Smooth muscle cell (in vitro differentiated cells): ENCODE data around the gene CCDC85C. TPM values are rescaled to one million over a fixed set of nuclear protein-coding genes. Genes with fewer than 3 reads are reported as not detected.

Source experiments
- DNase-seq: peaks from one replicate; lab custom pipeline; 2025; ENCODE audit not compliant: unreplicated experiment; lab: John Stamatoyannopoulos, UW
- H2AFZ ChIP-seq: fragments of 200-600 bp; sonication (generic); 2 replicates; pipeline ENCODE4 v1.6.0; 2016; ENCODE audit warnings: antibody characterized with exemption, low read depth, mild to moderate bottlenecking
- H3F3A ChIP-seq: fragments of 200-600 bp; sonication (generic); 2 replicates; pipeline ENCODE4 v1.6.0; 2017; ENCODE audit warnings: antibody characterized with exemption, low read depth
- H3K27ac ChIP-seq: fragments of 200-600 bp; sonication (generic); 2 replicates; pipeline ENCODE4 v1.5.1; 2016; ENCODE audit warnings: low read depth, mild to moderate bottlenecking
- H3K27me3 ChIP-seq: fragments of 200-600 bp; sonication (generic); 2 replicates; pipeline ENCODE4 v1.6.1; 2016; ENCODE audit warnings: low read depth, mild to moderate bottlenecking
- H3K36me3 ChIP-seq: fragments of 200-600 bp; sonication (generic); 2 replicates; pipeline ENCODE4 v1.5.1; 2016; ENCODE audit warnings: low read depth
- H3K4me1 ChIP-seq: fragments of 200-600 bp; sonication (generic); 2 replicates; pipeline ENCODE4 v1.5.1; 2016; ENCODE audit warnings: low read depth
- H3K4me2 ChIP-seq: fragments of 200-600 bp; sonication (generic); 2 replicates; pipeline ENCODE4 v1.6.0; 2016; ENCODE audit warnings: mild to moderate bottlenecking
- H3K4me3 ChIP-seq: fragments of 200-600 bp; sonication (generic); 2 replicates; pipeline ENCODE4 v1.5.1; 2016; ENCODE audit warnings: mild to moderate bottlenecking
- H3K79me2 ChIP-seq: fragments of 200-600 bp; sonication (generic); 2 replicates; pipeline ENCODE4 v1.6.0; 2016; ENCODE audit warnings: low read depth, mild to moderate bottlenecking
- H3K9ac ChIP-seq: fragments of 200-600 bp; sonication (generic); 2 replicates; pipeline ENCODE4 v1.6.0; 2016; ENCODE audit warnings: low read depth
- H3K9me3 ChIP-seq: fragments of 200-600 bp; sonication (generic); replicated peaks from 2 replicates; pipeline ENCODE4 v1.5.1; 2016; ENCODE audit warnings: low read depth
- H4K20me1 ChIP-seq: fragments of 200-600 bp; sonication (generic); 2 replicates; pipeline ENCODE4 v1.6.0; 2016; ENCODE audit warnings: low read depth
- whole genome bisulfite sequencing: methylation state at CpG from one replicate; pipeline ENCODE4 v1.1.7; 2016; ENCODE audit warnings: low lambda C conversion rate; 5-methylcytosine and 5-hydroxymethylcytosine counted together
- polyA plus RNA-seq: library from polyadenylated mRNA; unstranded; fragments of >200 nt; fragmentation: Nextera tagmentation; extraction: Ambion mirVana; gene quantifications from 2 replicates; pipeline ENCODE4 v1.2.1, GENCODE V29; 2016
- total RNA-seq: library from RNA; depleted of rRNA; stranded (reverse); fragments of >200 nt; gene quantifications from 2 replicates; pipeline ENCODE4 v1.2.3, GENCODE V29; 2014
- TF ChIP-seq, protein P1 (sequence below): fragments of 200-600 bp; sonication (generic); IDR thresholded peaks from 2 replicates; pipeline ENCODE4 v1.5.1; 2017; ENCODE audit warnings: borderline replicate concordance, mild to moderate bottlenecking, antibody characterized with exemption; ENCODE audit not compliant: insufficient read depth, poor library complexity, severe bottlenecking

CCDC85C gene
- total and polyA plus RNA-seq, 2 experiments from 2014 or later: 4.0 to 6.5 TPM

DNA sequence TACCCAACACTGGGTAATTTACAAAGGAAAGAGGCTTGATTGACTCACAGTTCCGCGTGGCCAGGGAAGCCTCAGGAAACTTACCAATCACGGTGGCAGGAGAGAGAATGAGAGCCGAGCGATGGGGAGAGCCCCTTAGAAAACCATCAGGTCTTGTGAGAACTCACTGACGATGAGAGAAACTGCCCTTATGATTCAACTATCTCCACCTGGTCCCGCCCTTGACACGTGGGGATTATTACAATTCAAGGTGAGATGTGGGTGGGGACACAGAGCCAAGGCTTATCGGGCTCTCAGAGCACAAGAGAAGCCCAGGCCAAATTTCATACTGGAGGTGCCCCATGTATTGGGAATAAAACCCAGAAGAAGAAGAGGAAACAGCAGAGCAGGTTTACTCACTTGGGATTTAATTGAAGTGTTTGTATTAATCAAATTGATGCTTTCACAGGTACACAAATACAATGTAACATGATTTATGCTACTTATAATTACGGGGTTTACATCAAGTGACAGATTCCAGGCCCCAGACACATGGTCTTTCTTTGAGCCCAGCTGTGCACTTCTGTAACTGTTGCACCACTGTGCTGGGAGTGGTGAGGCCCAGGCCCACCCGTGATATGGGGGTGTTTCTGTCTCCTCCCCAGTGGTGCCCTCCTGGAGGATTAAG is 8.2 kb upstream of the CCDC85C start:
- H3K36me3 ChIP-seq: no peaks in the 10 kb centered on the region
- H3F3A ChIP-seq: no peaks in the 10 kb centered on the region
- H3K9me3 ChIP-seq: no peaks in the 10 kb centered on the region
- no peak overlapping the region for H3K4me3 ChIP-seq
- no peak overlapping the region for H3K27ac ChIP-seq
- H4K20me1 ChIP-seq: no peaks in the 10 kb centered on the region
- no peaks in the 10 kb centered on the region for H3K27me3 ChIP-seq
- no peak overlapping the region for H2AFZ ChIP-seq
- H3K9ac ChIP-seq: no peak overlapping the region
- H3K4me2 ChIP-seq: peak overlapping the region; percentile 50
- TF ChIP-seq, protein P1, sequence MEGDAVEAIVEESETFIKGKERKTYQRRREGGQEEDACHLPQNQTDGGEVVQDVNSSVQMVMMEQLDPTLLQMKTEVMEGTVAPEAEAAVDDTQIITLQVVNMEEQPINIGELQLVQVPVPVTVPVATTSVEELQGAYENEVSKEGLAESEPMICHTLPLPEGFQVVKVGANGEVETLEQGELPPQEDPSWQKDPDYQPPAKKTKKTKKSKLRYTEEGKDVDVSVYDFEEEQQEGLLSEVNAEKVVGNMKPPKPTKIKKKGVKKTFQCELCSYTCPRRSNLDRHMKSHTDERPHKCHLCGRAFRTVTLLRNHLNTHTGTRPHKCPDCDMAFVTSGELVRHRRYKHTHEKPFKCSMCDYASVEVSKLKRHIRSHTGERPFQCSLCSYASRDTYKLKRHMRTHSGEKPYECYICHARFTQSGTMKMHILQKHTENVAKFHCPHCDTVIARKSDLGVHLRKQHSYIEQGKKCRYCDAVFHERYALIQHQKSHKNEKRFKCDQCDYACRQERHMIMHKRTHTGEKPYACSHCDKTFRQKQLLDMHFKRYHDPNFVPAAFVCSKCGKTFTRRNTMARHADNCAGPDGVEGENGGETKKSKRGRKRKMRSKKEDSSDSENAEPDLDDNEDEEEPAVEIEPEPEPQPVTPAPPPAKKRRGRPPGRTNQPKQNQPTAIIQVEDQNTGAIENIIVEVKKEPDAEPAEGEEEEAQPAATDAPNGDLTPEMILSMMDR: no peak
- H3K4me1 ChIP-seq: peaks cover 11% of the 10 kb centered on the region
- no peaks in the 10 kb centered on the region for H3K79me2 ChIP-seq
- no peak for DNase-seq
- WGBS: 75% methylated on average over 11 of the region's 11 CpGs

DNA sequence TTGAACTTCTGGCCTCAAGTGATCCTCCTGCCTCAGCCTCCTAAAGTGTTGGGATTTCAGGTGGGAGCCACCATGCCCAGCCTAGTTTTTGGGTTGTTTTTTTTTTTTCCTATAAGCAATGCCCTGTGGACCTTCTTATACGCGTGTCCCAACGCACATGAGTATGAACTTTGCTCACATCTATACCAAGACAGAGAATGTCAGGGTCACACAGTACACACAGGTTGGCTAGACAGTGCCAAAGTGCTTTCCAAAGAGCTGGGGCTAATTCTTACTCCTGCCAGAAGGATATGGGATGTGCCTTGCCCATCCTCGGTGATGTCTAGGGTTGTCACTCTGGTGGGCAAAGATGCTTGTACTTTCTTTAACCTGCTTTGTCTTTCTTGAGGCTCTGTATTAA is 7.6 kb upstream of the CCDC85C start:
- no peak overlapping the region for H3K4me3 ChIP-seq
- no peaks in the 10 kb centered on the region for H3K27me3 ChIP-seq
- H3K4me1 ChIP-seq: peaks cover 7% of the 10 kb centered on the region
- TF ChIP-seq, protein P1: no peak
- no peak overlapping the region for H3K27ac ChIP-seq
- no peaks in the 10 kb centered on the region for H3F3A ChIP-seq
- H3K9ac ChIP-seq: no peak overlapping the region
- DNase-seq: no peak
- H3K4me2 ChIP-seq: no peak overlapping the region
- no peaks in the 10 kb centered on the region for H3K79me2 ChIP-seq
- no peak overlapping the region for H2AFZ ChIP-seq
- 100% methylated on average over 4 of the region's 4 CpGs for WGBS
- H3K36me3 ChIP-seq: no peaks in the 10 kb centered on the region
- no peaks in the 10 kb centered on the region for H4K20me1 ChIP-seq
- H3K9me3 ChIP-seq: no peaks in the 10 kb centered on the region

DNA sequence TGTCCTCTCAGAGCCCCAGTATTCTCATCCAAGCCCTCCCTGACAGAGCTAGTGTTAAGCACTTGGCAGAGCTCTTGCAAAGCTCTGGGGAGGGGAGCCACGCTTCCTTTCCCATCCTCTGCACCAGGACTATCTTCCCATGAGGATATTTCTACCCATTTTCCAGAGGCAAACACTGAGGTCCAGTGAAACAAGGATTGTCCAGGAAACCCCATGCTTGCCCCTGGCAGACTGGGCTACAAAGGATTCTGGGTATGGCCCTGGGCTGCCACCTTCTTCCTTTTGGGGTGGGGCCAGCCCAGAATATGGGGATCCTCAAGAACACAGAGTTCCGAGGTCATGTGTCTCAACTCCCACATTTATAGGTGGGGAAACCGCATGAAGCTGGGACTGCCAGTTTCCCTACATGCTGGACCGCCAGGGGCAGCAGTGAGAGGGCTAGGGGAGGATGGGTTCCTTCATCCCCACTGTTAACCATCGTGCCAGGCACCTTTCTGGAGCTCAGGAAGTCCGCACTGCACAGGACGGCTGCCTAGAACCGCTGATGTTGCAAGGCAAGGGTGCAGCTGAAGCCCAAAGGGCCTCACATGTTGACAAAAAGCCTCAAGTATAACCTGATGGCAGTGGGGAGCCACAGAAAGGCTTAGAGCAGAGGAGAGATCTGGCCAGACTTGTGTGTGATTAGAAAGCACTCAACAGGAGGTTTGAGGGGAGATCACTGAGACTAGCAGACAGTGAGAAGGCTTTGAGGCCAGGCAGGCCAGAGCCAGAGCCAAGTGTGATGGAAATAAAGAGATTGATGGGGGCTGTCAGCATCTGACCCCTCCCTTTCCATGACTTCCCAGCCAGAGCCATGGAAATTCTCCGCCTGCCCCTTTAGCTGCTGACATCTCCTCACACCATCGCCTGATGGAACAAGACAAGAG is 5.5 kb upstream of the CCDC85C start:
- no peak for DNase-seq
- no peak overlapping the region for H2AFZ ChIP-seq

More for the DNA sequence above, 5.5 kb upstream of the CCDC85C start:
- no peaks in the 10 kb centered on the region for H3K36me3 ChIP-seq
- H3K79me2 ChIP-seq: no peaks in the 10 kb centered on the region
- no peak overlapping the region for H3K27ac ChIP-seq
- no peaks in the 10 kb centered on the region for H3K27me3 ChIP-seq
- H3K4me2 ChIP-seq: no peak overlapping the region
- peaks cover 3% of the 10 kb centered on the region for H3F3A ChIP-seq
- H3K9ac ChIP-seq: no peak overlapping the region
- no peaks in the 10 kb centered on the region for H3K9me3 ChIP-seq
- WGBS: 77% methylated on average over 10 of the region's 10 CpGs
- TF ChIP-seq, protein P1: no peak
- no peaks in the 10 kb centered on the region for H4K20me1 ChIP-seq
- no peak overlapping the region for H3K4me3 ChIP-seq
- peaks cover 19% of the 10 kb centered on the region for H3K4me1 ChIP-seq
